ENCODE results near the gene DBNL.

The DBNL gene

GRCh38 chr7:44081266-44081748, 36.8 kb downstream of the DBNL start:
- H3K4me3 ChIP-seq (ENCODE audit: low read depth, low read length) = peak overlapping the region; percentile 56
- DNase-seq (ENCODE audit: low read depth) = peak; percentile 76
- TF ChIP-seq CTCF (IDR thresholded peaks at IDR 0.05; ENCODE audit: insufficient read depth, low read depth, low read length, missing control alignments) = no peak

- H3K4me3 ChIP-seq (ENCODE audit: low read depth, low read length) = peak overlapping the region; percentile 65
- peak; percentile 99 for DNase-seq (ENCODE audit: low read depth)
- TF ChIP-seq CTCF (IDR thresholded peaks at IDR 0.05; ENCODE audit: insufficient read depth, low read depth, low read length, missing control alignments) = no peak
Observed at GRCh38 chr7:44082541-44083207, 38.2 kb downstream of the DBNL start.

- H3K4me3 ChIP-seq (ENCODE audit: low read depth, low read length) = no peak overlapping the region
- TF ChIP-seq CTCF (IDR thresholded peaks at IDR 0.05; ENCODE audit: insufficient read depth, low read depth, low read length, missing control alignments) = no peak
- DNase-seq (ENCODE audit: low read depth) = no peak
Observed at GRCh38 chr7:44083796-44084195, 39.3 kb downstream of the DBNL start.

GRCh38 chr7:44084701-44085100, 40.2 kb downstream of the DBNL start:
- no peak for TF ChIP-seq CTCF (IDR thresholded peaks at IDR 0.05; ENCODE audit: insufficient read depth, low read depth, low read length, missing control alignments)
- no peak for DNase-seq (ENCODE audit: low read depth)
- no peak overlapping the region for H3K4me3 ChIP-seq (ENCODE audit: low read depth, low read length)

- TF ChIP-seq CTCF (IDR thresholded peaks at IDR 0.05; ENCODE audit: insufficient read depth, low read depth, low read length, missing control alignments) = peak; percentile 22
Observed at GRCh38 chr7:44085546-44085945, 41.0 kb downstream of the DBNL start.

GRCh38 chr7:44086627-44087026, 42.1 kb downstream of the DBNL start:
- no peak overlapping the region for H3K4me3 ChIP-seq (ENCODE audit: low read depth, low read length)
- TF ChIP-seq CTCF (IDR thresholded peaks at IDR 0.05; ENCODE audit: insufficient read depth, low read depth, low read length, missing control alignments) = no peak
- DNase-seq (ENCODE audit: low read depth) = no peak

More at GRCh38 chr7:44085546-44085945, 41.0 kb downstream of the DBNL start:
- H3K4me3 ChIP-seq (ENCODE audit: low read depth, low read length) = no peak overlapping the region
- no peak for DNase-seq (ENCODE audit: low read depth)
